ENCODE results near the gene TEKT2. TPM values are rescaled to one million over a fixed set of nuclear protein-coding genes. Genes with fewer than 3 reads are reported as not detected.

The TEKT2 gene
- total RNA-seq, 3 donors from 2014 or later = 0.98 to 1.2 TPM; not detected in 1

GRCh38 chr1:36081926-36082485 is 1.9 kb upstream of the TEKT2 start:
- Histone ChIP-seq H3K36me3 (no peaks in the 10 kb centered on the region), H3K27ac (no peak overlapping the region), H3K4me3 (no peak overlapping the region), H3K27me3 (no peaks in the 10 kb centered on the region), H3K4me1 (peaks cover 0 to 3% of the 10 kb centered on the region in 2 donors), H3K9me3 (no peaks in the 10 kb centered on the region)
- no peak for DNase-seq (ENCODE audit: low spot score in 2 of 2)
- TF ChIP-seq CTCF (IDR thresholded peaks at IDR 0.05) (no peak), POLR2AphosphoS5 (IDR thresholded peaks at IDR 0.05) (no peak), POLR2A (IDR thresholded peaks at IDR 0.05) (no peak)
- intact Hi-C loops (cut with DNase I; ENCODE audit: low total_unique reads) = no loop called here

- no peak for TF ChIP-seq POLR2AphosphoS5 (IDR thresholded peaks at IDR 0.05)
- TF ChIP-seq CTCF (IDR thresholded peaks at IDR 0.05) = no peak
- no peak for TF ChIP-seq POLR2A (IDR thresholded peaks at IDR 0.05)
- intact Hi-C loops (cut with DNase I; ENCODE audit: low total_unique reads) = no loop called here
- no peak overlapping the region for H3K4me3 ChIP-seq
- no peaks in the 10 kb centered on the region for H3K9me3 ChIP-seq
- no peak overlapping the region for H3K27ac ChIP-seq
- peaks cover 0 to 3% of the 10 kb centered on the region in 2 donors for H3K4me1 ChIP-seq
- no peaks in the 10 kb centered on the region for H3K36me3 ChIP-seq
- no peak for DNase-seq (ENCODE audit: low spot score in 2 of 2)
- no peaks in the 10 kb centered on the region for H3K27me3 ChIP-seq
These were observed 675 bp upstream of the TEKT2 start for GRCh38 chr1:36083219-36083618.

- H3K9me3 ChIP-seq = no peaks in the 10 kb centered on the region
- DNase-seq (ENCODE audit: low spot score in 2 of 2) = no peak
- peaks cover under 1 to 8% of the 10 kb centered on the region in 2 donors for H3K4me1 ChIP-seq
- intact Hi-C loops (cut with DNase I; ENCODE audit: low total_unique reads) = no loop called here
- H3K36me3 ChIP-seq = no peaks in the 10 kb centered on the region
- H3K27ac ChIP-seq = peak overlapping the region; percentile 36 to 48
- H3K4me3 ChIP-seq = peak overlapping the region; percentile 47 to 76 (median 66)
- H3K27me3 ChIP-seq = no peaks in the 10 kb centered on the region
- TF ChIP-seq POLR2AphosphoS5 (IDR thresholded peaks at IDR 0.05) = no peak
- no peak for TF ChIP-seq CTCF (IDR thresholded peaks at IDR 0.05)
- no peak for TF ChIP-seq POLR2A (IDR thresholded peaks at IDR 0.05)
These were observed 712 bp downstream of the TEKT2 start for GRCh38 chr1:36084497-36085115.

GRCh38 chr1:36085126-36085525 is 1.2 kb downstream of the TEKT2 start:
- peak overlapping the region in 1 of 3 donors; percentile 76 for H3K4me3 ChIP-seq
- H3K27ac ChIP-seq = no peak overlapping the region
- no peaks in the 10 kb centered on the region for H3K27me3 ChIP-seq
- intact Hi-C loops (cut with DNase I; ENCODE audit: low total_unique reads) = no loop called here
- H3K4me1 ChIP-seq = peaks cover 6 to 12% of the 10 kb centered on the region in 2 donors
- DNase-seq (ENCODE audit: low spot score in 2 of 2) = no peak
- no peaks in the 10 kb centered on the region for H3K36me3 ChIP-seq
- no peak for TF ChIP-seq CTCF (IDR thresholded peaks at IDR 0.05)
- no peak for TF ChIP-seq POLR2AphosphoS5 (IDR thresholded peaks at IDR 0.05)
- no peak for TF ChIP-seq POLR2A (IDR thresholded peaks at IDR 0.05)
- no peaks in the 10 kb centered on the region for H3K9me3 ChIP-seq

GRCh38 chr1:36085686-36086526 is 2.0 kb downstream of the TEKT2 start:
- no peak for DNase-seq (ENCODE audit: low spot score in 2 of 2)
- H3K27me3 ChIP-seq = no peaks in the 10 kb centered on the region
- TF ChIP-seq POLR2AphosphoS5 (IDR thresholded peaks at IDR 0.05) (no peak), CTCF (IDR thresholded peaks at IDR 0.05) (no peak), POLR2A (IDR thresholded peaks at IDR 0.05) (no peak)
- no peak overlapping the region for H3K4me3 ChIP-seq
- intact Hi-C loops (cut with DNase I; ENCODE audit: low total_unique reads) = no loop called here
- no peaks in the 10 kb centered on the region for H3K36me3 ChIP-seq
- H3K4me1 ChIP-seq = peaks cover 6 to 12% of the 10 kb centered on the region in 2 donors
- H3K27ac ChIP-seq = no peak overlapping the region
- H3K9me3 ChIP-seq = no peaks in the 10 kb centered on the region

Data from breast epithelium (tissue), 4 donors.